HepG2 (cell line): Measurements from ENCODE around the gene AKAP1. TPM values are rescaled to one million over a fixed set of nuclear protein-coding genes. Genes with fewer than 3 reads are reported as not detected.
A peak's percentile ranks its signal among the peaks of the same experiment; 100 is the strongest.

Source experiments
- BCL6 ChIP-seq: IDR thresholded peaks from 2 replicates; pipeline ENCODE4 v1.6.1; 2016; ENCODE audit warnings: missing genetic modification reagents, missing compliant biosample characterization
- CENPT ChIP-seq: sonication (generic); formaldehyde crosslinking; IDR thresholded peaks from 2 replicates; pipeline ENCODE4 v1.8.0; 2022; ENCODE audit warnings: low read depth, mild to moderate bottlenecking, moderate library complexity, missing genetic modification reagents
- CREB1 ChIP-seq, 2 experiments: fragments of 450-650 bp in 1 of 2; IDR thresholded peaks; 2 replicates each; pipeline ENCODE4 v1.6.1; 2016 to 2017; ENCODE audit warnings: control low read depth in 1 of 2, mild to moderate bottlenecking in 1 of 2, missing compliant biosample characterization in 1 of 2, missing genetic modification characterization in 1 of 2
- EEA1 ChIP-seq: sonication (generic); formaldehyde crosslinking; IDR thresholded peaks from 2 replicates; pipeline ENCODE4 v1.5.1; 2020; ENCODE audit warnings: mild to moderate bottlenecking, missing genetic modification reagents, borderline replicate concordance
- GPBP1L1 ChIP-seq: sonication (generic); formaldehyde crosslinking; IDR thresholded peaks from 2 replicates; pipeline ENCODE4 v1.5.0; 2020; ENCODE audit warnings: mild to moderate bottlenecking, missing genetic modification reagents
- HNF4A ChIP-seq: sonication (generic); formaldehyde crosslinking; IDR thresholded peaks from 2 replicates; pipeline ENCODE4 v1.4.0; 2020; ENCODE audit warnings: missing genetic modification reagents
- KLF12 ChIP-seq: sonication (generic); formaldehyde crosslinking; IDR thresholded peaks from 2 replicates; pipeline ENCODE4 v1.4.0; 2020; ENCODE audit warnings: missing genetic modification reagents, borderline replicate concordance
- MBD4 ChIP-seq: IDR thresholded peaks from 2 replicates; pipeline ENCODE4 v1.6.1; 2012; ENCODE audit warnings: low read length, inconsistent platforms, borderline replicate concordance
- NCOR1 ChIP-seq: fragments of 200-600 bp; sonication (generic); IDR thresholded peaks from 2 replicates; pipeline ENCODE4 v1.7.0; 2017; ENCODE audit warnings: antibody characterized with exemption, low read length, borderline replicate concordance
- NR2C2 ChIP-seq: sonication (generic); formaldehyde crosslinking; IDR thresholded peaks from 2 replicates; pipeline ENCODE4 v1.4.0; 2020; ENCODE audit warnings: missing genetic modification reagents, mild to moderate bottlenecking, moderate library complexity, borderline replicate concordance
- SATB2 ChIP-seq: sonication (generic); formaldehyde crosslinking; IDR thresholded peaks from 2 replicates; pipeline ENCODE4 v1.5.0; 2020; ENCODE audit warnings: missing genetic modification reagents
- TAF15 ChIP-seq: fragments of 200-400 bp; formaldehyde crosslinking; IDR thresholded peaks from one replicate; pipeline ENCODE4 v1.6.1; 2018; ENCODE audit warnings: mild to moderate bottlenecking, low read depth, low read length; ENCODE audit not compliant: poor library complexity, severe bottlenecking
- TBL1XR1 ChIP-seq: fragments of 150-350 bp; IDR thresholded peaks from 2 replicates; pipeline ENCODE4 v1.6.1; 2014; ENCODE audit warnings: borderline replicate concordance, low read length; ENCODE audit not compliant: partially characterized antibody
- ZBTB2 ChIP-seq: sonication (generic); formaldehyde crosslinking; IDR thresholded peaks from 2 replicates; pipeline ENCODE4 v1.8.0; 2022; ENCODE audit warnings: low read depth, missing genetic modification reagents
- ZEB1 ChIP-seq: IDR thresholded peaks from 2 replicates; pipeline ENCODE4 v1.6.1; 2012; ENCODE audit warnings: mild to moderate bottlenecking, low read depth, inconsistent platforms; ENCODE audit not compliant: insufficient replicate concordance
- ZNF713 ChIP-seq: sonication (generic); formaldehyde crosslinking; IDR thresholded peaks from 2 replicates; pipeline ENCODE4 v1.4.0; 2020; ENCODE audit warnings: mild to moderate bottlenecking, missing genetic modification reagents
- polyA plus RNA-seq, 8 experiments: library from polyadenylated mRNA; depleted of rRNA in 3 of 8; stranded (reverse) in 7 of 8; unstranded in 1 of 8; fragments of >200 nt; fragmentation: Illumina TruSeq in 4 of 8; extraction: Trizol in 4 of 8; gene quantifications; 2 replicates each; pipeline versions ENCODE4 v1.2.1 to v1.2.3, GENCODE V29; 2011 to 2016; ENCODE audit warnings: low read depth in 4 of 8, missing spikeins in 1 of 8, mixed read lengths in 1 of 8; ENCODE audit not compliant: insufficient read depth in 1 of 8
- total RNA-seq, 5 experiments: library from RNA; depleted of rRNA; stranded (reverse); fragments of >200 nt; fragmentation: Illumina TruSeq; extraction: Trizol; gene quantifications; 2 replicates each; pipeline ENCODE4 v1.2.3, GENCODE V29; 2016; ENCODE audit warnings: low read depth in 1 of 5
- TF ChIP-seq, protein P1 (sequence below): IDR thresholded peaks from 2 replicates; pipeline ENCODE4 v1.6.1; 2016; ENCODE audit warnings: control low read depth
- TF ChIP-seq, protein P2 (sequence below): sonication (generic); formaldehyde crosslinking; IDR thresholded peaks from 2 replicates; pipeline ENCODE4 v1.5.1; 2020; ENCODE audit warnings: mild to moderate bottlenecking, missing genetic modification reagents
- TF ChIP-seq, protein P3 (sequence below): sonication (generic); formaldehyde crosslinking; IDR thresholded peaks from 2 replicates; pipeline ENCODE4 v1.4.0; 2020; ENCODE audit warnings: mild to moderate bottlenecking, missing genetic modification reagents

AKAP1 gene
- total and polyA plus RNA-seq, 2 of the 13 experiments (the other 11 are each of a cell fraction or from before 2014, with no cell fraction given): 101 to 131 TPM

DNA sequence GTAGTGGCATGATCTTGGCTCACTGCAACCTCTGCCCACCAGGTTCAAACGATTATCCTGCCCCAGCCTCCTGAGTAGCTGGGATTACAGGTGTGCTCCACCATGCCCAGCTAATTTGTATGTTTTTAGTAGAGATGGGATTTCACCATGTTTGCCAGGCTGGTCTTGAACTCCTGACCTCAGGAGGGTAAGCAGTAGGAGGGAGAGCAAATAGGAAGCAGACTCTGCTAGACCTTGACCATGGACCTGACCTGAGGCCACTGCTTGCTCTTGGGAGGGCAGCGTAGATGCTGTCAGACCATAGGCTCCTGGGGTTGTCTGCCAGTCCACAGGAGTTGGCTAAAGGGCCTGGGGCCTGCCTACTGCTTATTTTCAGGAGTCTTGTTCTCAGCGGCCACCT, 28.6 kb downstream of the AKAP1 start (continued):
- TF ChIP-seq MBD4: no peak
- TF ChIP-seq NCOR1: peak; percentile 77; the same call in 1 of the 2 replicates
- TF ChIP-seq, protein P1, sequence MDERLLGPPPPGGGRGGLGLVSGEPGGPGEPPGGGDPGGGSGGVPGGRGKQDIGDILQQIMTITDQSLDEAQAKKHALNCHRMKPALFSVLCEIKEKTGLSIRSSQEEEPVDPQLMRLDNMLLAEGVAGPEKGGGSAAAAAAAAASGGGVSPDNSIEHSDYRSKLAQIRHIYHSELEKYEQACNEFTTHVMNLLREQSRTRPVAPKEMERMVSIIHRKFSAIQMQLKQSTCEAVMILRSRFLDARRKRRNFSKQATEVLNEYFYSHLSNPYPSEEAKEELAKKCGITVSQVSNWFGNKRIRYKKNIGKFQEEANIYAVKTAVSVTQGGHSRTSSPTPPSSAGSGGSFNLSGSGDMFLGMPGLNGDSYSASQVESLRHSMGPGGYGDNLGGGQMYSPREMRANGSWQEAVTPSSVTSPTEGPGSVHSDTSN: no peak
- TF ChIP-seq ZNF713 (CRISPR knock-in tag): no peak
- no peak for TF ChIP-seq ZBTB2 (CRISPR knock-in tag)
- TF ChIP-seq EEA1 (CRISPR knock-in tag): 0 out of 2 replicates have a peak, but pooled peaks have one; percentile 45
- peak; percentile 54 for TF ChIP-seq HNF4A
- TF ChIP-seq NR2C2: no peak
- TF ChIP-seq CENPT: no peak
- TF ChIP-seq KLF12: 0 out of 2 replicates have a peak, but pooled peaks have one; percentile 40
- TF ChIP-seq CREB1 (IDR thresholded peaks at IDR 0.05): no peak
- TF ChIP-seq CREB1 (CRISPR knock-in tag; IDR thresholded peaks at IDR 0.05): no peak
- TF ChIP-seq GPBP1L1: no peak
- TF ChIP-seq ZEB1: no peak
- TF ChIP-seq TBL1XR1: peak; percentile 52
- peak; percentile 65; the same call in 1 of the 2 replicates for TF ChIP-seq BCL6 (CRISPR knock-in tag)
- TF ChIP-seq SATB2 (CRISPR knock-in tag): no peak
- TF ChIP-seq, protein P2, sequence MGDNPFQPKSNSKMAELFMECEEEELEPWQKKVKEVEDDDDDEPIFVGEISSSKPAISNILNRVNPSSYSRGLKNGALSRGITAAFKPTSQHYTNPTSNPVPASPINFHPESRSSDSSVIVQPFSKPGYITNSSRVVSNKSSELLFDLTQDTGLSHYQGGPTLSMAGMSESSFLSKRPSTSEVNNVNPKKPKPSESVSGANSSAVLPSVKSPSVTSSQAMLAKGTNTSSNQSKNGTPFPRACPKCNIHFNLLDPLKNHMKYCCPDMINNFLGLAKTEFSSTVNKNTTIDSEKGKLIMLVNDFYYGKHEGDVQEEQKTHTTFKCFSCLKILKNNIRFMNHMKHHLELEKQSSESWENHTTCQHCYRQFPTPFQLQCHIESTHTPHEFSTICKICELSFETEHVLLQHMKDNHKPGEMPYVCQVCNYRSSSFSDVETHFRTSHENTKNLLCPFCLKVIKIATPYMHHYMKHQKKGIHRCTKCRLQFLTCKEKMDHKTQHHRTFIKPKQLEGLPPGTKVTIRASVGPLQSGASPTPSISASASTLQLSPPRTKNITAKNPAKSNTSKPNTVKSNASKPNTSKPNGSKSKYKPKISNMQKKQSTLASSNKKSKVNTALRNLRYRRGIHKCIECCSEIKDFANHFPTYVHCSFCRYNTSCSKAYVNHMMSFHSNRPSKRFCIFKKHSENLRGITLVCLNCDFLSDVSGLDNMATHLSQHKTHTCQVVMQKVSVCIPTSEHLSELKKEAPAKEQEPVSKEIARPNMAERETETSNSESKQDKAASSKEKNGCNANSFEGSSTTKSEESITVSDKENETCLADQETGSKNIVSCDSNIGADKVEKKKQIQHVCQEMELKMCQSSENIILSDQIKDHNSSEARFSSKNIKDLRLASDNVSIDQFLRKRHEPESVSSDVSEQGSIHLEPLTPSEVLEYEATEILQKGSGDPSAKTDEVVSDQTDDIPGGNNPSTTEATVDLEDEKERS (CRISPR knock-in tag): no peak
- TF ChIP-seq, protein P3, sequence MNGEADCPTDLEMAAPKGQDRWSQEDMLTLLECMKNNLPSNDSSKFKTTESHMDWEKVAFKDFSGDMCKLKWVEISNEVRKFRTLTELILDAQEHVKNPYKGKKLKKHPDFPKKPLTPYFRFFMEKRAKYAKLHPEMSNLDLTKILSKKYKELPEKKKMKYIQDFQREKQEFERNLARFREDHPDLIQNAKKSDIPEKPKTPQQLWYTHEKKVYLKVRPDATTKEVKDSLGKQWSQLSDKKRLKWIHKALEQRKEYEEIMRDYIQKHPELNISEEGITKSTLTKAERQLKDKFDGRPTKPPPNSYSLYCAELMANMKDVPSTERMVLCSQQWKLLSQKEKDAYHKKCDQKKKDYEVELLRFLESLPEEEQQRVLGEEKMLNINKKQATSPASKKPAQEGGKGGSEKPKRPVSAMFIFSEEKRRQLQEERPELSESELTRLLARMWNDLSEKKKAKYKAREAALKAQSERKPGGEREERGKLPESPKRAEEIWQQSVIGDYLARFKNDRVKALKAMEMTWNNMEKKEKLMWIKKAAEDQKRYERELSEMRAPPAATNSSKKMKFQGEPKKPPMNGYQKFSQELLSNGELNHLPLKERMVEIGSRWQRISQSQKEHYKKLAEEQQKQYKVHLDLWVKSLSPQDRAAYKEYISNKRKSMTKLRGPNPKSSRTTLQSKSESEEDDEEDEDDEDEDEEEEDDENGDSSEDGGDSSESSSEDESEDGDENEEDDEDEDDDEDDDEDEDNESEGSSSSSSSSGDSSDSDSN (CRISPR knock-in tag): no peak
- TF ChIP-seq TAF15: no peak
